ENCODE results near the gene MTM1. TPM values are rescaled to one million over a fixed set of nuclear protein-coding genes. Genes with fewer than 3 reads are reported as not detected.

Gene MTM1
- total RNA-seq, 1 experiment from 2014 or later, result 22.9 TPM

- no peak overlapping the region for H3K27ac ChIP-seq
- H3K79me2 ChIP-seq (ENCODE audit: low read depth), result no peaks in the 10 kb centered on the region
- intact Hi-C loops (cut with micrococcal nuclease; ENCODE audit: unreplicated experiment), result no loop called here
- no peak for TF ChIP-seq CTCF (conservative IDR thresholded peaks at IDR 0.05)
- TF ChIP-seq EZH2 (IDR thresholded peaks at IDR 0.05; ENCODE audit: low read depth), result no peak
- DNase-seq, result peak in 1 of 2 experiments; percentile 8
- H3K9me3 ChIP-seq (ENCODE audit: insufficient read depth, low read depth), result no peaks in the 10 kb centered on the region
- H2AFZ ChIP-seq, result no peak overlapping the region
- H3F3A ChIP-seq (ENCODE audit: insufficient read depth, low read depth), result no peaks in the 10 kb centered on the region
- H3K4me1 ChIP-seq (replicated peaks; ENCODE audit: insufficient read depth), result no peaks in the 10 kb centered on the region
- no peaks in the 10 kb centered on the region for H3K36me3 ChIP-seq (ENCODE audit: low read depth)
- no peak overlapping the region for H3K4me2 ChIP-seq
- no peaks in the 10 kb centered on the region for H4K20me1 ChIP-seq (ENCODE audit: insufficient read depth)
- H3K9me2 ChIP-seq (ENCODE audit: insufficient read depth), result no peaks in the 10 kb centered on the region
- no peaks in the 10 kb centered on the region for H3K27me3 ChIP-seq (ENCODE audit: insufficient read depth, low read depth)
- ChIA-PET CTCF (interaction anchor here (0.6 kb wide), 2 partner anchors 62 to 85 kb away, joined by 3 to 4 read pairs; no protein-coding TSS in a partner anchor), POLR2A (ENCODE audit: unreplicated experiment) (no interaction called here)
- no peak overlapping the region for H3K4me3 ChIP-seq
- BruUV-seq (replicated peaks), result no TSS peak
Observed at GRCh38 chrX:150548684-150549083, 19.7 kb upstream of the MTM1 start.

- Histone ChIP-seq H3K9me3 (ENCODE audit: insufficient read depth, low read depth) (peaks cover 3% of the 10 kb centered on the region; the same call in 1 of the 2 replicates), H4K20me1 (ENCODE audit: insufficient read depth) (no peaks in the 10 kb centered on the region), H3K79me2 (ENCODE audit: low read depth) (no peaks in the 10 kb centered on the region), H3F3A (ENCODE audit: insufficient read depth, low read depth) (no peaks in the 10 kb centered on the region), H3K27me3 (ENCODE audit: insufficient read depth, low read depth) (no peaks in the 10 kb centered on the region), H3K9me2 (ENCODE audit: insufficient read depth) (no peaks in the 10 kb centered on the region), H3K36me3 (ENCODE audit: low read depth) (no peaks in the 10 kb centered on the region), H3K4me2 (no peak overlapping the region), H2AFZ (no peak overlapping the region), H3K4me3 (no peak overlapping the region), H3K27ac (no peak overlapping the region), H3K4me1 (replicated peaks; ENCODE audit: insufficient read depth) (no peaks in the 10 kb centered on the region)
- POLR2A ChIA-PET (ENCODE audit: unreplicated experiment), result no interaction called here
- intact Hi-C loops (cut with micrococcal nuclease; ENCODE audit: unreplicated experiment), result no loop called here
- CTCF ChIA-PET, result no interaction called here
- no TSS peak for BruUV-seq (replicated peaks)
- DNase-seq, result no peak
- TF ChIP-seq CTCF (conservative IDR thresholded peaks at IDR 0.05) (no peak), EZH2 (IDR thresholded peaks at IDR 0.05; ENCODE audit: low read depth) (no peak)
Observed at GRCh38 chrX:150551963-150552362, 16.5 kb upstream of the MTM1 start.

- no peaks in the 10 kb centered on the region for H3K9me2 ChIP-seq (ENCODE audit: insufficient read depth)
- no peaks in the 10 kb centered on the region for H3K36me3 ChIP-seq (ENCODE audit: low read depth)
- no peaks in the 10 kb centered on the region for H3F3A ChIP-seq (ENCODE audit: insufficient read depth, low read depth)
- POLR2A ChIA-PET (ENCODE audit: unreplicated experiment), result no interaction called here
- H3K79me2 ChIP-seq (ENCODE audit: low read depth), result no peaks in the 10 kb centered on the region
- BruUV-seq (replicated peaks), result no TSS peak
- H3K4me2 ChIP-seq, result no peak overlapping the region
- no peak overlapping the region for H2AFZ ChIP-seq
- H3K9me3 ChIP-seq (ENCODE audit: insufficient read depth, low read depth), result peaks cover 3% of the 10 kb centered on the region; the same call in 1 of the 2 replicates
- no peaks in the 10 kb centered on the region for H4K20me1 ChIP-seq (ENCODE audit: insufficient read depth)
- no peak for DNase-seq
- H3K4me1 ChIP-seq (replicated peaks; ENCODE audit: insufficient read depth), result no peaks in the 10 kb centered on the region
- no peaks in the 10 kb centered on the region for H3K27me3 ChIP-seq (ENCODE audit: insufficient read depth, low read depth)
- intact Hi-C loops (cut with micrococcal nuclease; ENCODE audit: unreplicated experiment), result no loop called here
- CTCF ChIA-PET, result no interaction called here
- TF ChIP-seq EZH2 (IDR thresholded peaks at IDR 0.05; ENCODE audit: low read depth) (no peak), CTCF (conservative IDR thresholded peaks at IDR 0.05) (no peak)
- no peak overlapping the region for H3K4me3 ChIP-seq
- H3K27ac ChIP-seq, result no peak overlapping the region
Observed at GRCh38 chrX:150558424-150558823, 10.0 kb upstream of the MTM1 start.

Measured in PC-9 (cell line).